Hematopoietic multipotent progenitor cell treated with erythropoietin and hydrocortisone succinate and interleukin-3 and kit ligand, for 8 days (in vitro differentiated cells): ENCODE measurements around the gene MTMR6.
"Not testable (repeated sequence)": the region's sequence is repeated elsewhere in the genome, so short reads cannot be mapped to it uniquely, and the experiment has no call there.

Experiments used
- DNase-seq: peaks from one replicate; pipeline ENCODE4 v3.0.0-alpha.2; 2015

MTMR6 gene

GRCh38 chr13:25286969-25287961, at the start of gene MTMR6:
MTMR6 (minus strand) TSS chr13:25287488; CDS start chr13:25287247, 241 bp downstream.
- DNase-seq, result peak; percentile 83

- no peak for DNase-seq
Observed at GRCh38 chr13:25335856-25336255, 48.6 kb upstream of the MTMR6 start.

GRCh38 chr13:25330541-25330940, 43.3 kb upstream of the MTMR6 start:
- DNase-seq, result no peak

DNA sequence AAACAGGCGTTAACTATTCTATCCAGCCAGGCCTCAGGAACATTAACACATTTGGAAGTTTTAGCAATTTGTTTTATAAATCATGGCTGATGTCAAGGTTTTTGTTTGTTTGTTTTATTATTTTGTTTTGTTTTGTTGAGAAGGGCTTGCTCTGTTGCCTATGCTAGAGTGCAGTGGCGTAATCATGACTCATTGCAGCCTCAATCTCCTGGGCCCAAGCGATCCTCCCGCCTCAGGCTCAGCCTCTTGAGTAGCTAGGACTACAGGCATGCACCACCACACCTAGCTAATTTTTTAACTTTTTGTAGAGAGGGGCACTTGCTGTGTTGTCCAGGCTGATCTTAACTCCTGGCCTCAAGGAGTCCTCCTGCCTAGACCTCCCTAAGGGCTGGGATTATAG, 42.4 kb upstream of the MTMR6 start:
- DNase-seq, result no peak

DNA sequence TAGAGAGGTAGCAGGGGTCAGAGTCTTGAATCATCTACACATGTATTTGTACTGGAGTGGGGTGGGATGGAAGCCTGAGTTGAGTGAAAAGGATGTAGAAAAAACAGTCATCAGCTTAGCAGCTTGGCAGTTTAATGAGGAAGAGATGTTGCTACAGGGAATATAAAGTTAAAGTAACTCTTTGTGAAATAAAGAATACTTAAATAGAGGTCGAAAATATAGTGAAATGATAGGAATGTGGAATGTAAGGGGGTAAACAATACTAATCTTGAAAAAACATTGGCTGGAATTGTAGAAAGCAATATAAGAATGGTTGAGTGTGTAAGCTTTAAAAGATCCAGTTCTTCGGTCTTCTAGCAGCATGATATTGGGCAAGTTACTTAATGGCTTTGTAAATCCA, 36.8 kb upstream of the MTMR6 start:
- no peak for DNase-seq

GRCh38 chr13:25319771-25320170, 32.5 kb upstream of the MTMR6 start:
- no peak for DNase-seq

DNA sequence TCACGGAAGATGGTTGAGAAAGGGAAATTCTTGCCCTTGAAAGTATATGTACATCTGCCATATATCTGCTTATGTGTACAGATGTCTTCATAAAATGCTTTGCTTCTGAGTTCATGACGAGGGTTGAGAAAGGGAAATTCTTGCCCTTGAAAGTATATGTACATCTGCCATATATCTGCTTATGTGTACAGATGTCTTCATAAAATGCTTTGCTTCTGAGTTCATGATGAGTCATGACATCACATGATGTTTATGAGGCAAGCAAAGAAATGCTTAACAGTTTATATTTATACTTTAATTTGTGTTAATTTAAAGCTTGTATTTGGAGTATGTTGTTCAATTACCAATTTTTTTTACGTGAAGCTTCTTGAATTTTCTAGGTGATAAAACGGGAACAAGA, 31.7 kb upstream of the MTMR6 start:
- DNase-seq, result not testable (repeated sequence)

DNA sequence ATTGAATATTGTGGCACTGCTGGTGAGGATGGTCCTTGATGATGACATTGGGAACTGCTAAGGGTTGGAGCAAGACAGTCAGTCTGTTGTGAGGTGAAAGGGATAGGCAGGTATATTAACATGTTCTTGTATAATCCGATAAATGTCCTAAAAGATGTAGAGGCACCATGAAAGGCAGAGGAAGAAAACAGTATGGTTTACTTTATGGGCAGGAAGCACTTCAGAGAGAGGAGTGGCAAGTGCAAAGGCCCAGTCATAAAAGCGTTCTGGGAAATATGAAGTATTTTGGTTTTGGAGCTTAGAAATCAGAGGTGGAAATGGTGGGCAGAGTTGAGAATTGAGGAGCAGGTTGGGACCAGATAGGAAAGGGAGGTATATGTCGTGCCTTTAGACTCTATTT, 23.6 kb upstream of the MTMR6 start:
- no peak for DNase-seq

GRCh38 chr13:25306671-25307464, 19.6 kb upstream of the MTMR6 start:
- DNase-seq, result no peak

DNA sequence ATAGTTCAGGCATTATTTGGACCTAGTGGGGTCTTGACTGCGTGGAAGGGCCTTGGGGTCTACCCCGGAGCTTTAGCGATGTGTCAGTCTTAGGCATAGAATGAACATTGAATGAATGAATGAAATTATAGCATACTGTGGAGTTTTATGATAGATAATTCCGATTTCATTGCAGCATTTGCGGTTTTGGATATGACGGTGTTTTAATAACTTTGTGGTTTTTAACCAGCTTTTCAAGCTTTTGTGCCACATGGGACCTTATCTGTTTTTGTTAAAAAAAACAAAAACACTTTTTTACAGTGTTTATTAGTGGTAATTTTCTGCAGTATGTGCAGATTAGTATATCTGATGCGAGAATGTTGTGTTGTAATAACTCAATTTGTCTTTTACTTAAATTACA, 14.8 kb upstream of the MTMR6 start:
- peak; percentile 17 for DNase-seq

GRCh38 chr13:25301347-25302113, 14.2 kb upstream of the MTMR6 start, which contains the start of gene NUP58:
NUP58 (plus strand) TSS chr13:25301625; CDS start chr13:25301774, 149 bp downstream.
- peak; percentile 94 for DNase-seq

GRCh38 chr13:25300861-25301346, 13.6 kb upstream of the MTMR6 start:
- no peak for DNase-seq

DNA sequence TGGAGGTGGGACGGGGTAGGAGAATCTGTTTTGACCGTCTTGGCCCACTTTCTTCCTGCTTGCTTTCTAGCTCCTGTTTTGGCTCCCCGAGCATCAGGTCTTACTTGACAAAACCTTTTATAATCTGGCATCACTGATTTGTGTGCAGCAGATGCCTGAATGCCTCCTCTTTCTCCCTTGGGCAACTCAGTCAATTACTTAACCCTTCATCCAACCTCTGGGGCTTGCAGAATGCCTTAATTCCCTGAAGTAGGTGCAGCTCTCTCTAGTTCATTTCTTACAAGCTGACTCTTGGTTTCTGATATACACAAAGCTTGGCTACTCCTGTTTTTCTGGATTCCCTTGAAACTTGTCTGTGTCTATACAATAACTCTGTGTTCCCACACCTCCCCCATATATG, 8.4 kb upstream of the MTMR6 start:
- no peak for DNase-seq

- no peak for DNase-seq
Observed at GRCh38 chr13:25295228-25295627, 7.9 kb upstream of the MTMR6 start.

DNA sequence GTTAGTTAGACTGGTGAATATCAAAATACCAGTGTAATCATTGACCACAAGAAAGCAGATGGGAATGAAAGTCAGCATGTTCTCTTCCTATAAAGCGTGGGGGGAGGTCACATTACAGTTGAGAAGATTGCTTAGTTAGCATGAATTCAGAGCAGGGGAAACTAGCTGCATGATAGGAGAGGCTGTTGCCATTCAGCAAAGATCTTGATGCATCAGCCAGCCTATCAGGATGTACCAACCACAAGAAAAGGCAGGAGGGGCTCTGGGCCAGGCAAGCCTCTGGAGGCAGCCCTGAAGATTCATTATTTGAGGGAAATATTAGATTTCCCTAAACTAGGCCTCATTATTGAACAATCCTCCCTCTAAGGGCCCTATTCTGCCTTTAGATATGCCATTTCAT, 5.0 kb upstream of the MTMR6 start:
- peak; percentile 81 for DNase-seq

- no peak for DNase-seq
Observed at GRCh38 chr13:25291691-25292090, 4.4 kb upstream of the MTMR6 start.

DNA sequence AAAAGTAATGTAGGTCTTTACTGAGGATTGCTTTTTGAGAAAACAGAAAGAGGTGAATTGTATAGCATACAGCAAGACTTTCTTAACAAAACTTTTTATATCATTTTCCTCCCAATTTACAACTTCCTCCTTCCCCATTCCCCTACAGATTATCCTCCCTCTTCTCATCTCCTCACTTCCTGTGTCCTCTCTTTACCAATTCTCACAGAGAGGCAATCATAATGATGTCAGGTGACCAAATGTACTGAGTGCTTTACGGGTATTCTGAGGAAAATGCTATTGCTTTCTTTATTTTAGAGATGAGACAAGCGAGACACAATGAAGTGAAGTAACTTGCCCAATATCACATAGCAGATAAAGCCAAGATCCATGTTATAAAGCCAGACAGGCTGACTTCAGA, 1.7 kb upstream of the MTMR6 start:
- no peak for DNase-seq

DNA sequence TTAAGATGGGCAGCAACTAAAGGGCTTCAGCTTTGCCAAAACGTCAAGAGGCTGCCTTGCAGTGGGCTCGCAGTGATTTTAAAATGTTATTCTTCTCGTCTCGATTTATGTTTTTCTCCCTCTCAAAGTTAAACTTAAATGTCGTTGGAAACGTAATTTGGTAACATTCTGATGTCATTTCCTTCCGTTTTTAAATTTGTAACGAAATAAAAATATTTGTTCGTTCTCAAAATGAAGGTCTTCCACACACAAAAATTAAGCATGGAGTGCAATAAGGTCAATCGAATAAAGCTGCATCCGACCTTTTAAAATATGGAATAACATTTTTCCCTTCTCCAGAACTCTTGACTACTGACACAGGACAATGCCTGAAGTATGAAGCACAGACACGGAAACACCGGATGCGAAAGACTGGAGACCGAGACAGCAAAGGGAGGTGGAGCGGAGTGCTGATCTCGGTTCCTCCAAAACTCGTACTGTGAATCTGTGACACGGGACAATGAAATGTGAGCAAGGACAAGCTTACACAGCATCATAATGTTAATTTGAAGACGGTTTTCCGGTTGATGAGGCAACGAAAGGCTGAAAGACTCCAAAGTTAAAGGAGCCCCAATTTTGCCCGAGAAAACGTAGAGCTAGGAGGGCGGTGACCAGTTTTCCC, 850 bp downstream of the MTMR6 start:
- DNase-seq, result peak; percentile 38

GRCh38 chr13:25281935-25282332, 5.4 kb downstream of the MTMR6 start:
- no peak for DNase-seq

- DNase-seq, result peak; percentile 27
Observed at GRCh38 chr13:25281193-25281934, 5.9 kb downstream of the MTMR6 start.

DNA sequence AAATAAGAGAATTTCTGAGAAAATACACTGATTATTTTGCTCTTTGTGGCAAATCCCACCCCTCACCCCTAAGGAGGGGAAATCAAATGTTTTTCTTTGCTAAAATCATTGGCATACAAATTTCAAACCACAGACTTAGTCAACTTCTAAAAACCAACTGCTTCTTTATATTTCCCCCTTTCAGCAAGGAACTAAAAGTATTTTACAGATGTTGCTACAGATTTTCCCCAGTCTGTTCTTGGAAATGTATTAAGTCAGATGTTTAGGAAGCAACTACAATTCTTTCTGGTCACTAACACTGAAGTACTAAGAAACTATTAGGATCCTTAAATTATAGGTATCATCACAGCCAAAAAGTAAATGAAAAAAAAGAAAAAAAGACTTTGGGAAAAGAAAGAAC, 6.9 kb downstream of the MTMR6 start:
- no peak for DNase-seq
